Karpas-422 (cell line): ENCODE results near the gene POPDC3. TPM values are rescaled to one million over a fixed set of nuclear protein-coding genes. Genes with fewer than 3 reads are reported as not detected.

ENCODE experiments used
- DNase-seq: peaks from one replicate; pipeline ENCODE4 v3.0.0-alpha.2; 2015
- H2AFZ ChIP-seq: fragments of 200-600 bp; sonication (generic); 2 replicates; pipeline ENCODE4 v1.6.1; 2014; ENCODE audit warnings: antibody characterized with exemption, low read length, mixed read lengths
- H3K27ac ChIP-seq: fragments of 200-600 bp; sonication (generic); 2 replicates; pipeline ENCODE4 v1.5.1; 2014; ENCODE audit warnings: mild to moderate bottlenecking, low read length, moderate library complexity
- H3K27me3 ChIP-seq: fragments of 200-600 bp; sonication (generic); 2 replicates; pipeline ENCODE4 v1.6.1; 2014; ENCODE audit warnings: low read length, mixed read lengths
- H3K36me3 ChIP-seq: fragments of 200-600 bp; sonication (generic); 2 replicates; pipeline ENCODE4 v1.6.1; 2014; ENCODE audit warnings: low read length, mixed read lengths; ENCODE audit not compliant: insufficient read depth
- H3K4me1 ChIP-seq: fragments of 200-600 bp; sonication (generic); 2 replicates; pipeline ENCODE4 v1.6.1; 2014; ENCODE audit warnings: mild to moderate bottlenecking, low read length, mixed read lengths
- H3K4me2 ChIP-seq: fragments of 200-600 bp; sonication (generic); 2 replicates; pipeline ENCODE4 v1.6.1; 2014; ENCODE audit warnings: low read length, low read depth, mild to moderate bottlenecking; ENCODE audit not compliant: poor library complexity, severe bottlenecking
- H3K4me3 ChIP-seq: fragments of 200-600 bp; sonication (generic); 2 replicates; pipeline ENCODE4 v1.5.1; 2014; ENCODE audit warnings: mild to moderate bottlenecking, antibody characterized with exemption, low read length, mixed read lengths
- H3K79me2 ChIP-seq: fragments of 200-600 bp; sonication (generic); 2 replicates; pipeline ENCODE4 v1.6.1; 2014; ENCODE audit warnings: mild to moderate bottlenecking, low read length, mixed read lengths
- H3K9ac ChIP-seq: fragments of 200-600 bp; sonication (generic); 2 replicates; pipeline ENCODE4 v1.6.0; 2014; ENCODE audit warnings: low read length
- H3K9me2 ChIP-seq: fragments of 200-600 bp; sonication (generic), shearing (Covaris generic); replicated peaks from 2 replicates; pipeline ENCODE4 v1.6.0; 2014; ENCODE audit warnings: mild to moderate bottlenecking, low read length, moderate library complexity; ENCODE audit not compliant: insufficient read depth
- H3K9me3 ChIP-seq: fragments of 300-700, 200-600 bp; sonication (generic); 2 replicates; pipeline ENCODE4 v1.6.1; 2014; ENCODE audit warnings: low read length, mixed read lengths
- H4K20me1 ChIP-seq: fragments of 200-600 bp; sonication (generic); 2 replicates; pipeline ENCODE4 v1.6.1; 2014; ENCODE audit warnings: mild to moderate bottlenecking, antibody characterized with exemption, low read length, low read depth; ENCODE audit not compliant: insufficient read depth
- total RNA-seq: library from RNA; depleted of rRNA; stranded (reverse); fragments of >200 nt; shearing (Covaris generic); gene quantifications from 2 replicates; pipeline ENCODE4 v1.2.3, GENCODE V29; 2014; ENCODE audit warnings: low replicate concordance

The POPDC3 gene
- total RNA-seq, 1 experiment from 2014 or later = not detected

DNA sequence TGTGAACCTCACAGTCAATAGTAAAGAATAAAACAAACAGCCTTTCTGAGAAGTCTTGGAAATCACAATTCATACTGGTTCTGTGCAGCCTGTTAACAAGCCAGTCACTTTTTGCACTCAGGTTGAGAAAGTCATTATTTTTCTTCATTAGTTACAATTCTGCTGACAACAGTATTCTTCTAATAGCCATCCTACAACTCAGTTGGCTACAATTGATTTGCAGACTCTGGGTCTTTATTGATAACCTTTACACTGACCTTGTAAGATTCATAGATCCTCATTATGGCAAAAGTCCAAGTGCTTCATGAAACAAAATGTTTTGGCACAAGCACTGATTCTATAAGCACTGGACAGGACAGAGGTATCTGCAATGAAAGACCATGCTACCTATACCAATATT lies 34.9 kb upstream of the POPDC3 start:
- no peak overlapping the region for H3K4me2 ChIP-seq
- H2AFZ ChIP-seq = no peak overlapping the region
- H3K9me3 ChIP-seq = no peaks in the 10 kb centered on the region
- no peaks in the 10 kb centered on the region for H3K4me1 ChIP-seq
- no peaks in the 10 kb centered on the region for H4K20me1 ChIP-seq
- DNase-seq = no peak
- no peak overlapping the region for H3K27ac ChIP-seq
- H3K27me3 ChIP-seq = no peaks in the 10 kb centered on the region
- H3K9me2 ChIP-seq = no peaks in the 10 kb centered on the region
- H3K9ac ChIP-seq = no peak overlapping the region
- H3K79me2 ChIP-seq = no peaks in the 10 kb centered on the region
- no peak overlapping the region for H3K4me3 ChIP-seq
- no peaks in the 10 kb centered on the region for H3K36me3 ChIP-seq

DNA sequence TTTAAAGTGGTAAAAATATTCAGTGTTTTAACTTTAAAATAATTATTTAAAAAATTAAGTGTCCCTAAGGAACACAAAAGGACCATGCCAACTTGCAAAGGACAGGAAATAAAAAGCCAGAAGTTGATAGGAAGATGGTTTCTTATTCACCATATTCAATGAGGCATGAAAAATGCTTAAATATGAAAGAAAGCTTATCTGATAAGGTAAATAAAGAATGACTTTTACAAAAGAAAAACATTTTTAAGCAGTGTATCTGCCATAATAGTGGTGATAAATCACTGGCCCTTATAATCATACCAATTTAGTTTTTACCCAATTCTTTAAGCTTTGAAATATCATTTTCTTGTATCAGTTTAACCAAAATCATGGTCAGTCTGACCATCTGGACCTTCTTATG lies 33.5 kb upstream of the POPDC3 start:
- H3K9me2 ChIP-seq = no peaks in the 10 kb centered on the region
- H3K36me3 ChIP-seq = no peaks in the 10 kb centered on the region

GRCh38 chr6:105212587-105212986 lies 32.8 kb upstream of the POPDC3 start:
- Histone ChIP-seq H3K79me2 (no peaks in the 10 kb centered on the region), H2AFZ (no peak overlapping the region), H4K20me1 (no peaks in the 10 kb centered on the region), H3K27ac (no peak overlapping the region), H3K4me2 (no peak overlapping the region), H3K4me1 (no peaks in the 10 kb centered on the region), H3K9me2 (no peaks in the 10 kb centered on the region), H3K36me3 (no peaks in the 10 kb centered on the region), H3K9ac (no peak overlapping the region), H3K9me3 (no peaks in the 10 kb centered on the region), H3K27me3 (no peaks in the 10 kb centered on the region), H3K4me3 (no peak overlapping the region)
- no peak for DNase-seq

More for the DNA sequence above, 33.5 kb upstream of the POPDC3 start:
- H2AFZ ChIP-seq = no peak overlapping the region
- no peak for DNase-seq
- no peak overlapping the region for H3K4me3 ChIP-seq
- no peaks in the 10 kb centered on the region for H3K27me3 ChIP-seq
- H3K4me2 ChIP-seq = no peak overlapping the region
- no peaks in the 10 kb centered on the region for H3K9me3 ChIP-seq
- no peaks in the 10 kb centered on the region for H4K20me1 ChIP-seq
- H3K9ac ChIP-seq = no peak overlapping the region
- H3K79me2 ChIP-seq = no peaks in the 10 kb centered on the region
- no peaks in the 10 kb centered on the region for H3K4me1 ChIP-seq
- no peak overlapping the region for H3K27ac ChIP-seq

DNA sequence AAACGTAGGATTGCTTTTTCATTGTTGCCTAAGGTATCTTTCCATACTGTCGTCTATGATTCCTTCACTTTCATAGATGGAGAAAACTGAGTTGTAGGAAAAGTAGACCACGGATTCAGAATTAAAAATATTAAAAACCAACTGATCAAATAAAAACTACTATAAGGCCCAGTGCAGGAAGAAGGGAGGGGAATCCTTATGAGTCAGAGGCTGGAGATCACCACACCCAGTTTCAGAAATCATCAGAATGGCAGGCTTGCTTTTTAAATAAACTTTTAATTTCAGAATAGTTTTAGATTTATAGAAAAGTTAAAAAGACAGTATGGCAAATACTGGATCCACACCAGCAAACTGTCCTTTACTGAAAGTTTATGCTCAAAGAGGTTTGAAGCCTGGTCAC lies 32.0 kb upstream of the POPDC3 start:
- Histone ChIP-seq H3K4me2 (no peak overlapping the region), H3K9me2 (no peaks in the 10 kb centered on the region), H3K9me3 (no peaks in the 10 kb centered on the region), H4K20me1 (no peaks in the 10 kb centered on the region), H2AFZ (no peak overlapping the region), H3K4me3 (no peak overlapping the region), H3K79me2 (no peaks in the 10 kb centered on the region), H3K27me3 (no peaks in the 10 kb centered on the region), H3K27ac (no peak overlapping the region), H3K9ac (no peak overlapping the region), H3K4me1 (no peaks in the 10 kb centered on the region), H3K36me3 (no peaks in the 10 kb centered on the region)
- DNase-seq = no peak

GRCh38 chr6:105210932-105211531 lies 31.2 kb upstream of the POPDC3 start:
- no peaks in the 10 kb centered on the region for H3K9me2 ChIP-seq
- H3K36me3 ChIP-seq = no peaks in the 10 kb centered on the region
- H3K27me3 ChIP-seq = no peaks in the 10 kb centered on the region
- H4K20me1 ChIP-seq = no peaks in the 10 kb centered on the region
- H3K4me2 ChIP-seq = no peak overlapping the region
- H3K9me3 ChIP-seq = no peaks in the 10 kb centered on the region
- no peaks in the 10 kb centered on the region for H3K4me1 ChIP-seq
- no peak for DNase-seq
- no peak overlapping the region for H2AFZ ChIP-seq
- no peak overlapping the region for H3K27ac ChIP-seq
- no peaks in the 10 kb centered on the region for H3K79me2 ChIP-seq
- H3K4me3 ChIP-seq = no peak overlapping the region
- H3K9ac ChIP-seq = no peak overlapping the region

DNA sequence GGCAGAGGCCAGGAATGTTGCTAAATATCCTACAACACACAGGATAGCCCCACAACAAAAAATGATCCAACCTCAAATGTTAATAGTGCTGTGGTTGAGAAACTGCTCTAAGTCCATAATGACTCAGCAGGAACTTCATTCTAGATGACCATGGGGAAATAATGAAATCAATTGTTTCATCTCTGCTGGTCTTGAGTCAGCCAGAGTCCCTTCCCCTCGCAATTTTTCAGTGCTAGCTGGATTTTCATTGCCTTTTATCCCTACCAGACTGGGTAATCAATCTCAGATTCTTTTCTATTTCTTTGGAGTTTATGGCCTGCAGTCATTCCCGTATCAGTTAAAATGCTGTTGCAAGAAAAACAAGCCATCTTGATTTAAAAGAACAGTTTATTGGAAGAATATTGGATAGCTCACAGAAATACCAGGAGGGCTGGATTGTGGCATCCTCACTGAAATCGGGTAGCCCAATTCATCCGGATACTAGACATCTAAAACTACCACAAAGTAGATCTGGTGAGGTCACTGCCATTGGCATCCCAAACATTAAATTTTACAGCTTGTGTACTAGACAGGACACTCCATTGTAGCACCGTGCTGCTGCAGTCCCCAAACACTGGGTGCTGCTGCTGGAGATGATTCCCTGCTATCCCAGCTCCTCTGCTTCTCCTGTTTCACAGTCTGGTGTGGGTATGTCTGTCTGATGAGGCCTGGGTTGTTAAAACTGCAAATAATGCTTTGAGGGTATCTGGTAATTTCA lies 30.3 kb upstream of the POPDC3 start:
- H3K9me3 ChIP-seq = no peaks in the 10 kb centered on the region
- no peaks in the 10 kb centered on the region for H3K9me2 ChIP-seq
- H3K4me1 ChIP-seq = no peaks in the 10 kb centered on the region
- no peaks in the 10 kb centered on the region for H3K36me3 ChIP-seq
- H2AFZ ChIP-seq = no peak overlapping the region
- no peak for DNase-seq
- no peaks in the 10 kb centered on the region for H3K79me2 ChIP-seq
- no peak overlapping the region for H3K27ac ChIP-seq
- H3K4me3 ChIP-seq = no peak overlapping the region
- no peaks in the 10 kb centered on the region for H3K27me3 ChIP-seq
- no peaks in the 10 kb centered on the region for H4K20me1 ChIP-seq
- no peak overlapping the region for H3K4me2 ChIP-seq
- H3K9ac ChIP-seq = no peak overlapping the region

- no peak overlapping the region for H3K4me2 ChIP-seq
- H3K79me2 ChIP-seq = no peaks in the 10 kb centered on the region
- no peak for DNase-seq
- no peak overlapping the region for H2AFZ ChIP-seq
- H3K27ac ChIP-seq = no peak overlapping the region
- no peaks in the 10 kb centered on the region for H3K9me3 ChIP-seq
- H3K27me3 ChIP-seq = no peaks in the 10 kb centered on the region
- H3K9ac ChIP-seq = no peak overlapping the region
- no peaks in the 10 kb centered on the region for H3K9me2 ChIP-seq
- no peaks in the 10 kb centered on the region for H3K36me3 ChIP-seq
- H3K4me1 ChIP-seq = no peaks in the 10 kb centered on the region
- H4K20me1 ChIP-seq = no peaks in the 10 kb centered on the region
- H3K4me3 ChIP-seq = no peak overlapping the region
These were observed 27.9 kb upstream of the POPDC3 start for GRCh38 chr6:105207524-105208269.

GRCh38 chr6:105204768-105205167 lies 25.0 kb upstream of the POPDC3 start:
- Histone ChIP-seq H3K9me3 (no peaks in the 10 kb centered on the region), H3K36me3 (no peaks in the 10 kb centered on the region), H3K27ac (no peak overlapping the region), H2AFZ (no peak overlapping the region), H3K4me3 (no peak overlapping the region), H3K4me1 (no peaks in the 10 kb centered on the region), H3K9me2 (no peaks in the 10 kb centered on the region), H3K4me2 (no peak overlapping the region), H3K9ac (no peak overlapping the region), H4K20me1 (no peaks in the 10 kb centered on the region), H3K27me3 (no peaks in the 10 kb centered on the region), H3K79me2 (no peaks in the 10 kb centered on the region)
- DNase-seq = no peak
